HEK293 (cell line): Measurements from ENCODE around the gene ATP12A.

Source experiments
- CTCF ChIA-PET: fragments of 350-600 bp; formaldehyde crosslinking; extraction: SDS; loops from one replicate; lab custom pipeline; 2021; ENCODE audit warnings: antibody characterized with exemption; lab: Yijun Ruan, JAX
- POLR2A ChIA-PET: fragments of 300-600 bp; formaldehyde crosslinking; extraction: SDS; loops from one replicate; lab custom pipeline; 2020; ENCODE audit warnings: antibody characterized with exemption, inconsistent platforms; lab: Yijun Ruan, JAX
- H3K27ac ChIP-seq: fragments of 200-500 bp; sonication (Bioruptor generic); 2 replicates; pipeline ENCODE4 v1.5.1; 2014; ENCODE audit warnings: low read depth, low read length, control low read depth, inconsistent platforms; ENCODE audit errors: extremely low read depth
- H3K36me3 ChIP-seq, 2 experiments: fragments of 200-500 bp in 1 of 2; sonication (Bioruptor generic) in 1 of 2; 1 replicate in 1 of 2; 2 replicates in 1 of 2; pipeline ENCODE4 v1.5.1; 2014 to 2017; ENCODE audit warnings: inconsistent platforms in 2 of 2, low read length in 2 of 2; ENCODE audit not compliant: control insufficient read depth in 2 of 2, insufficient read depth in 1 of 2
- H3K4me1 ChIP-seq: fragments of 200-500 bp; sonication (Bioruptor generic); 2 replicates; pipeline ENCODE4 v1.5.1; 2014; ENCODE audit warnings: mild to moderate bottlenecking, low read length, inconsistent platforms; ENCODE audit not compliant: control insufficient read depth, insufficient read depth
- H3K4me3 ChIP-seq: 2 replicates; pipeline ENCODE4 v1.5.1; 2011; ENCODE audit warnings: low read depth, mild to moderate bottlenecking, control low read depth, low read length, moderate library complexity
- H3K9me3 ChIP-seq: fragments of 200-500 bp; sonication (Bioruptor generic); 2 replicates; pipeline ENCODE4 v1.5.1; 2014; ENCODE audit warnings: low read depth, low read length, inconsistent platforms; ENCODE audit not compliant: control insufficient read depth, insufficient read depth
- BCL11A ChIP-seq: fragments of 450-650 bp; formaldehyde crosslinking; IDR thresholded peaks from 2 replicates; pipeline ENCODE4 v1.5.1; 2016; ENCODE audit warnings: low read depth, missing biosample characterization, missing genetic modification characterization
- EGR2 ChIP-seq: fragments of 450-650 bp; formaldehyde crosslinking; IDR thresholded peaks from 2 replicates; pipeline ENCODE4 v1.5.1; 2016; ENCODE audit warnings: low read depth, missing biosample characterization, missing genetic modification characterization
- INSM2 ChIP-seq: fragments of 450-650 bp; formaldehyde crosslinking; IDR thresholded peaks from 2 replicates; pipeline ENCODE4 v1.5.1; 2016; ENCODE audit warnings: missing biosample characterization, missing genetic modification characterization
- RBAK ChIP-seq: fragments of 450-650 bp; formaldehyde crosslinking; IDR thresholded peaks from 2 replicates; pipeline ENCODE4 v1.5.1; 2016; ENCODE audit warnings: missing biosample characterization, missing genetic modification characterization
- SCRT2 ChIP-seq: fragments of 450-650 bp; formaldehyde crosslinking; IDR thresholded peaks from 2 replicates; pipeline ENCODE4 v1.5.1; 2016; ENCODE audit warnings: missing biosample characterization, missing genetic modification characterization
- ZEB2 ChIP-seq: fragments of 450-650 bp; formaldehyde crosslinking; IDR thresholded peaks from 2 replicates; pipeline ENCODE4 v1.5.1; 2016; ENCODE audit warnings: missing biosample characterization, missing genetic modification characterization
- ZNF133 ChIP-seq: fragments of 450-650 bp; formaldehyde crosslinking; IDR thresholded peaks from 2 replicates; pipeline ENCODE4 v1.5.1; 2016; ENCODE audit warnings: missing biosample characterization, missing genetic modification characterization
- ZNF175 ChIP-seq: fragments of 450-650 bp; formaldehyde crosslinking; IDR thresholded peaks from 2 replicates; pipeline ENCODE4 v1.5.1; 2016; ENCODE audit warnings: missing biosample characterization, missing genetic modification characterization
- ZNF391 ChIP-seq: fragments of 450-650 bp; formaldehyde crosslinking; IDR thresholded peaks from 2 replicates; pipeline ENCODE4 v1.5.1; 2016; ENCODE audit warnings: low read depth, missing biosample characterization, missing genetic modification characterization, borderline replicate concordance
- ZNF449 ChIP-seq: fragments of 450-650 bp; formaldehyde crosslinking; IDR thresholded peaks from 2 replicates; pipeline ENCODE4 v1.5.1; 2017; ENCODE audit warnings: missing biosample characterization, mild to moderate bottlenecking, missing genetic modification characterization, moderate library complexity
- ZNF544 ChIP-seq: fragments of 450-650 bp; formaldehyde crosslinking; IDR thresholded peaks from 2 replicates; pipeline ENCODE4 v1.5.0; 2017; ENCODE audit warnings: missing biosample characterization, missing genetic modification characterization
- ZNF555 ChIP-seq: fragments of 450-650 bp; formaldehyde crosslinking; conservative IDR thresholded peaks from 2 replicates; pipeline ENCODE4 v1.5.1; 2017; ENCODE audit warnings: missing biosample characterization, mild to moderate bottlenecking, missing genetic modification characterization, inconsistent platforms
- ZNF623 ChIP-seq: fragments of 450-650 bp; formaldehyde crosslinking; IDR thresholded peaks from 2 replicates; pipeline ENCODE4 v1.5.1; 2016; ENCODE audit warnings: missing biosample characterization, missing genetic modification characterization
- ZNF626 ChIP-seq: fragments of 450-650 bp; sonication (Bioruptor Pico); formaldehyde crosslinking; IDR thresholded peaks from 2 replicates; pipeline ENCODE4 v1.5.1; 2018; ENCODE audit warnings: missing biosample characterization, missing genetic modification characterization, inconsistent platforms
- ZNF707 ChIP-seq: fragments of 450-650 bp; formaldehyde crosslinking; IDR thresholded peaks from 2 replicates; pipeline ENCODE4 v1.5.1; 2016; ENCODE audit warnings: missing biosample characterization, missing genetic modification characterization
- ZNF777 ChIP-seq: fragments of 450-650 bp; formaldehyde crosslinking; IDR thresholded peaks from 2 replicates; pipeline ENCODE4 v1.5.1; 2017; ENCODE audit warnings: missing biosample characterization, missing genetic modification characterization, borderline replicate concordance
- ZNF837 ChIP-seq: fragments of 450-650 bp; formaldehyde crosslinking; IDR thresholded peaks from 2 replicates; pipeline ENCODE4 v1.5.1; 2016; ENCODE audit warnings: missing biosample characterization, missing genetic modification characterization
- ZSCAN23 ChIP-seq: fragments of 450-650 bp; formaldehyde crosslinking; IDR thresholded peaks from 2 replicates; pipeline ENCODE4 v1.5.1; 2016; ENCODE audit warnings: missing biosample characterization, missing genetic modification characterization
- TF ChIP-seq, protein P1 (sequence below): fragments of 450-650 bp; formaldehyde crosslinking; IDR thresholded peaks from 2 replicates; pipeline ENCODE4 v1.5.1; 2017; ENCODE audit warnings: missing biosample characterization, missing genetic modification characterization
- TF ChIP-seq, protein P2 (sequence below): fragments of 450-650 bp; formaldehyde crosslinking; IDR thresholded peaks from 2 replicates; pipeline ENCODE4 v1.5.1; 2016; ENCODE audit warnings: missing biosample characterization, missing genetic modification characterization, borderline replicate concordance

Gene ATP12A

GRCh38 chr13:24683351-24683750, 3.1 kb downstream of the ATP12A start:
- Histone ChIP-seq H3K9me3 (no peaks in the 10 kb centered on the region), H3K27ac (no peak overlapping the region), H3K4me1 (peaks cover 3% of the 10 kb centered on the region; the same call in 1 of the 2 replicates), H3K36me3 (no peaks in the 10 kb centered on the region), H3K4me3 (no peak overlapping the region)
- TF ChIP-seq ZNF133 (tag by site-specific recombination): no peak
- TF ChIP-seq ZEB2: no peak
- no peak for TF ChIP-seq ZNF555 (tag by site-specific recombination)
- no peak for TF ChIP-seq SCRT2 (tag by site-specific recombination)
- TF ChIP-seq ZNF623: no peak
- TF ChIP-seq ZNF626: no peak
- no peak for TF ChIP-seq ZNF175 (tag by site-specific recombination)
- no peak for TF ChIP-seq BCL11A (tag by site-specific recombination)
- TF ChIP-seq, protein P1, sequence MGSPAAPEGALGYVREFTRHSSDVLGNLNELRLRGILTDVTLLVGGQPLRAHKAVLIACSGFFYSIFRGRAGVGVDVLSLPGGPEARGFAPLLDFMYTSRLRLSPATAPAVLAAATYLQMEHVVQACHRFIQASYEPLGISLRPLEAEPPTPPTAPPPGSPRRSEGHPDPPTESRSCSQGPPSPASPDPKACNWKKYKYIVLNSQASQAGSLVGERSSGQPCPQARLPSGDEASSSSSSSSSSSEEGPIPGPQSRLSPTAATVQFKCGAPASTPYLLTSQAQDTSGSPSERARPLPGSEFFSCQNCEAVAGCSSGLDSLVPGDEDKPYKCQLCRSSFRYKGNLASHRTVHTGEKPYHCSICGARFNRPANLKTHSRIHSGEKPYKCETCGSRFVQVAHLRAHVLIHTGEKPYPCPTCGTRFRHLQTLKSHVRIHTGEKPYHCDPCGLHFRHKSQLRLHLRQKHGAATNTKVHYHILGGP (tag by site-specific recombination): no peak
- TF ChIP-seq, protein P2, sequence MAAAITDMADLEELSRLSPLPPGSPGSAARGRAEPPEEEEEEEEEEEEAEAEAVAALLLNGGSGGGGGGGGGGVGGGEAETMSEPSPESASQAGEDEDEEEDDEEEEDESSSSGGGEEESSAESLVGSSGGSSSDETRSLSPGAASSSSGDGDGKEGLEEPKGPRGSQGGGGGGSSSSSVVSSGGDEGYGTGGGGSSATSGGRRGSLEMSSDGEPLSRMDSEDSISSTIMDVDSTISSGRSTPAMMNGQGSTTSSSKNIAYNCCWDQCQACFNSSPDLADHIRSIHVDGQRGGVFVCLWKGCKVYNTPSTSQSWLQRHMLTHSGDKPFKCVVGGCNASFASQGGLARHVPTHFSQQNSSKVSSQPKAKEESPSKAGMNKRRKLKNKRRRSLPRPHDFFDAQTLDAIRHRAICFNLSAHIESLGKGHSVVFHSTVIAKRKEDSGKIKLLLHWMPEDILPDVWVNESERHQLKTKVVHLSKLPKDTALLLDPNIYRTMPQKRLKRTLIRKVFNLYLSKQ (tag by site-specific recombination): no peak
- no peak for TF ChIP-seq ZNF391 (tag by site-specific recombination)
- TF ChIP-seq ZSCAN23 (tag by site-specific recombination): no peak
- TF ChIP-seq ZNF449: no peak
- no peak for TF ChIP-seq ZNF777 (tag by site-specific recombination)
- TF ChIP-seq INSM2 (tag by site-specific recombination): no peak
- no peak for TF ChIP-seq RBAK (tag by site-specific recombination)
- TF ChIP-seq EGR2 (tag by site-specific recombination): no peak
- no peak for TF ChIP-seq ZNF837
- TF ChIP-seq ZNF544 (tag by site-specific recombination): no peak
- no peak for TF ChIP-seq ZNF707 (tag by site-specific recombination)
- ChIA-PET POLR2A (no interaction called here), CTCF (interaction anchor here (0.5 to 1.6 kb wide), 9 partner anchors 9 to 421 kb away, joined by 3 to 14 read pairs (median 5); no protein-coding TSS in a partner anchor)
